Stimulated activated CD8-positive, alpha-beta memory T cell treated with anti-CD3 and anti-CD28 coated beads, Interleukin-12 subunit alpha, Interleukin-12 subunit beta, amount 100 ng/mL, for 24 hours (primary cell): ENCODE data around the gene CNOT4.

ENCODE experiments used
- DNase-seq: peaks from one replicate; pipeline ENCODE4 v3.0.0-alpha.2; 2020; ENCODE audit errors: extremely low read depth

The CNOT4 gene

DNA sequence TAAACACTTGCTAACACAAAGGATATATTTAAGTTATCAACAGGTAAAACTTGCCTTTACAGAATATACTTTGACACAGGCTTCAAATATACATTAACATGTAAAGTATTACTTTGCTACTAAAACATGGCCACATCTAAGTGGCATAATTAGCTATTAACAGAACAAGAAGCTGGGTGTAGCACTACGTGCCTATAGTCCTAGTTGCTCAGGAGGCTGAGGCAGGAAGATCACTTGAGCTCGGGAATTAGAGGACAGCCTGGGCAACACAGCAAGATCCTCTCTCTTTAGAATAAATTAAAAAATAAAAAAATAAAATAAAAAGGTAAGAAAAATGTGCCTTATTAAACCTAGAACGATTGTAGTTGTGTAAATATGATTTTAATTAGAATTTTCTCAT is 106.6 kb downstream of the CNOT4 start:
- DNase-seq, result no peak

DNA sequence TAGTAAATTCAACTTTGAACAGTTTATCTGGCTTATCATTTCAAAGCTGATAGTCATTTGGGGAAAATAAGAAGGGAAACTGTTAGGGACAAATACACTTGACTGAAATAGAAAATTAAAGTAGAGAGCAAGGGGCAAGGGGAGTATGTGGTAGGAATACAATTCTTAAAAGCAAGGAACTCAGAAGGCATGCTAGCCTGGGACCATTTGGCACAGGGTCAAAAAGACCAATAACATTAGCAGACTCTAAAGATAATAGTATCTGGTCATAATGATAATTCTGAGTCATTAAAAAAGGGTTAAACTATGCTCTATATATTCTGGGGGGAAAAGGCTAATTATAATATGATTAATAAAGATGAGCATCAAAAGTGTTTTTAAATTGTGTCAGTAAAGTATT is 112.2 kb downstream of the CNOT4 start:
- no peak for DNase-seq

DNA sequence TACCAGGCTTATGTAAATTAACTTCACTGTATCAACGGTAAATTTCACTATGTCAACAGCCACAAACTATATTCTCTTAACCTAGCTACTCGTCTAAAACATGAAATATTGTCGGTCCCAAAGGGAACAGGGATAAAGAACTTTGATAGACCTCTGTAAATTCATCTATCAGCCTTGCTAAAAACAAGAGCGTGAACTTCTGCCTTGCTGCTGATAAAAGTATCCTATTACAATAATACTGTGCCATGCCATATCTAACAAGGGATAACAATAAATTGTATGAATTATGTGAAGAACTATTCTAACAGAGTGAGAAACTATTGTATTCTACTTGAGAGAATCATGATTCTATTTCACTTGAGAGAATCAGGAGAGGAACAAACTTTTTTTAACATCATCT is 117.2 kb downstream of the CNOT4 start:
- no peak for DNase-seq

DNA sequence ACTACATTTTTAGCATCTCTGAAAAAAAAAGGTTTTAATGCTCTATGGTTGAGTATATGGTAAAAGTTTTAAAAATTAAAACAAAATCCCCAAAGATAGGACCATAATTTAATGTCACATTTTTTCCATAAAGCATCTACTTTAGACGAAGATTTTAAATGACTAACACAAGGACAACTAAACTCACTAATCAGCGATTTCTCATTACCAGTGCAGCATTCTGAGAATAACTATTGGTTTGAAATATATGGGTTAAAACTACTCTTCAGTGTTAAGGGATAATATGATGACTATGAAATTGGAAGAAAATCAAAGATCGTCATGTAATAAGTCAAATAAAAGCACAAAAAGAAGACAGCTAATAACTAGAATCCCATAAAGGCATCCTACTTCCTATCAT is 118.4 kb downstream of the CNOT4 start:
- no peak for DNase-seq

DNA sequence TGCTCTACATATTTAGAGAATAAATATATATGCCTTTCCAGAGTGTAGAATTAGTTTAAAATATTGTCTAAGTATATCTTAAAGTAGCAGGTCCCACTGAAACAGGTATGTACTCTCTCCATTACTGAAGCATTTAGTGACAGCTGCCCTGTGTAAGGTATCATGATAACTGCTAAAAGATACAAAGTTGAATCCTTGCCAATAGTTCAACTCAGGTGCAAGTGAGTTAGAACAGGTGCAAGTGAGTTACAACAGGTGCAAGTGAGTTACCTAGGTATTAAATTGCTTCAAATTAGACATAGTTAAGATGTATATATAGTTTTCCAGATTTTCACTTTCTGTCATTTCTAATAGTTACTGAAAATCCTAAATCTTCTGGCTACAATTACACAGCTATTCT is 119.1 kb downstream of the CNOT4 start:
- no peak for DNase-seq

DNA sequence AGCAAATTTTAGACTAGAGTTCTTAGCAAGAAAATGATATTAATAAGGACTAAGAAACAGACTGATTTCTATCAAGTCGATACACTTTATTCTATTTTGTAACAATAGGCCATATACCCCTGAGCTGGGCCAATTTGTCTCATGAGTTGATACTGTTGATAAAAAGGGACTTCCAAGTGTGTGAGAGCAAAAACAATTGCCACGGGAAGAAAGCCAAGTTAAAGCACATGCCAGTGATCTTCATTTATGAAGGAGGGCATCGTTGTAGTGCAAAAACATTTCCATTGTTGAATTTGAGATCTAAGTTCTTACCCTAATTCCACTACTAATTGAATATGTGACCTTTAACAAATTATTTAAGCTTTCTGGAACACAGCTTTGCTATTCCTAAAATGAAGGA is 119.9 kb downstream of the CNOT4 start:
- DNase-seq, result no peak

DNA sequence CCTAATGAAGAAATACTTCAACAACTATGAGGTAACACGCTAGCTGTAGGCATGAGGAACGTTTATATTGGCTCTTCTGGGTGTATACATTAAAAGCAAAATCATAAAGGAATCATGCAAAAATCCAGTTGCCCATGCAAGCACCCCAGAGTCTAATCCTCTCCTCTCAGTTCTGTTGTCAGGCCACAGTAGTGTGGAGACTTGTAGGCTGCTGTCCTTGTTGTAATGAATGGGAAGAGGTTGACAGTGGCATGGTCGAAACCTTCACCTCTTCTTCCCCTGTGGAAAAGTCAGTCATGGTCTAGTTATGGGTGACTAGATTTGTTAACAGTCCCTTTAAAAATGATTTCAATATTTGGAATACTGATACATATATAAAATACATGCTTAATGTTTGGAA is 121.3 kb downstream of the CNOT4 start:
- DNase-seq, result no peak

DNA sequence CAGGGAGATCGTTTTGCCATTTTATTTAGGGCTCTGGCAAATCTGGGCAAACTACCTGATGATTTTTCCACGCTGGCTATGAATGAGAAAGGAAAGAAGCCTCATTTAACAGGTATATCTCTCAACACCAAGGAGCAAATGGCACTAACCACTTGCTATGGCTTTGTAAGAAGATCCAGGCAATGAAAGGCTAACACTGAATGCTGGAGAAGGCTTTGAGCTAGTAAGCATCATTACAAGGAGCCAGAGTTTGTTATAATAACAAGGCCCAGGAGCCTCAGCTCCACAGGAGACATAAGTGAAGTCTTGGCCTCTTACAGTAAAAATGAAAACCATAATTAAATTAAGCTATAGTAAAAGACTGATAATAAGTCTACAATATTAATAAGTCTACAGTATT is 123.1 kb downstream of the CNOT4 start:
- DNase-seq, result no peak

DNA sequence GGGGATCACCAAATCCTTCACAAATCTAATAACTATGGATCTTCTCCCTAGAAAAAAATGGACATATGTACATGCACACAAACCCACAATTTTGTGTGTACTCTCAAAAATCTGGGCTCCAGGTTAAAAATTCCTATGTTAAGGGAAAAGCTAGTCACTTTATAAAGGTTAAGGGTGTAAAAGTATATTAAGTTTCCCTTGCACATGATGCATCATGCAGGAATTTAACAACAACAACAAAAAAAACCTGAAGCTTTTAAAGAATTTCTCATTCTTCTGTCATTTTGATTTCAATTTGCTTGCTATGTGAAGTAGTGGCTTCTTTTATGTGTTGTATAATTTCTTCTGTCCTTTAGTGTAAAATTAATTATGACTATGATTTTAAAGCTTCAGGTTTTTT is 123.7 kb downstream of the CNOT4 start:
- no peak for DNase-seq

GRCh38 chr7:135385209-135385608 is 124.7 kb downstream of the CNOT4 start:
- no peak for DNase-seq

DNA sequence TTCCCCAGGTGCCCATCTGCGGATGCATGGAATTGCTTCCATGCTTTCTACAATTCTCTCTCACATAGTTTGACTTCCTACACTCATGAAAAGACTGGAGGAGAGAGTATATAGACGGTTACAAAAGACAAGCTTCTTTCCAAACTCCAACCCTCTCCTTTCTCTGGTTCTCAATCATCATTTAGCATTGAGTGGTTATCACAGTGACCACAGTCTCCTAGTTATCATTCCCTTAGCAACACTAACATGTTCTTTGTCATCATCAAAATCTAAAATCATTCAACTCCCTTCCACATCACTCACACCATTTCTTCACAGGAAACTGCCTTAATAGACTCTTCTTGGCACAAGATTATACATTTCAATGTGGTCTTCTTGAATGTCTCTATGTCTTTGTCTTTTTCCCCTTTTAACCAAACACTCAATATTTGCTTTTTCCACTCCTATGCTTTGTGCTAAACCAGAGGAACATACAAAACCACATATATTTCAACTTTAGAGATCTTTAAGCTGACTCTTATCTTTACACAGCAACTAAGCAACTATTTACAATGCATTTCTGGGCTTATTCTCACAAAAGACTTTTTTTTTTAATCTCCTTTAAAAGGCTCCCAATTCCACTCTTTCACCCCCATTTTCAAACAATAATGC is 126.3 kb downstream of the CNOT4 start:
- no peak for DNase-seq

DNA sequence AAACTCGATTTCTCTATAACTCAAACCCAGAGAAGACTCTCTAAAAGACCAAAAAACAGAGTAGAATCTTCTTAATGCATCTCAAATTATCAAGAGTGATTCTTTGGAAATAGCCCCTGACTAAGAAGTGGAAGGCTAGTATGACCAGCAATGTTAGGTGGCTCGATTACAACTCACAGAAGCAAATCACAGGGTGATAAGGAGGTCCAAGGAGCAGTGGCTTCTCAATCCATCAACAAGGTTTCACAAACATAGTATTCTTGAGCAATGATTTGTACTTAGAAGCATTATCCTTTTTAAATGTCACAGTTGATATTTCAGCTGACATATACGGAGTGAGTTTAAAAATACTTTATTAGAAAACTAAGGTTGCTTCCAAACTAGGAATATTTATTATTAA is 127.7 kb downstream of the CNOT4 start:
- DNase-seq, result no peak

- no peak for DNase-seq
These were observed 128.5 kb downstream of the CNOT4 start for GRCh38 chr7:135381369-135381768.

- no peak for DNase-seq
These were observed 129.6 kb downstream of the CNOT4 start for GRCh38 chr7:135380351-135380750.

- no peak for DNase-seq
These were observed 132.7 kb downstream of the CNOT4 start for GRCh38 chr7:135377171-135377570.

DNA sequence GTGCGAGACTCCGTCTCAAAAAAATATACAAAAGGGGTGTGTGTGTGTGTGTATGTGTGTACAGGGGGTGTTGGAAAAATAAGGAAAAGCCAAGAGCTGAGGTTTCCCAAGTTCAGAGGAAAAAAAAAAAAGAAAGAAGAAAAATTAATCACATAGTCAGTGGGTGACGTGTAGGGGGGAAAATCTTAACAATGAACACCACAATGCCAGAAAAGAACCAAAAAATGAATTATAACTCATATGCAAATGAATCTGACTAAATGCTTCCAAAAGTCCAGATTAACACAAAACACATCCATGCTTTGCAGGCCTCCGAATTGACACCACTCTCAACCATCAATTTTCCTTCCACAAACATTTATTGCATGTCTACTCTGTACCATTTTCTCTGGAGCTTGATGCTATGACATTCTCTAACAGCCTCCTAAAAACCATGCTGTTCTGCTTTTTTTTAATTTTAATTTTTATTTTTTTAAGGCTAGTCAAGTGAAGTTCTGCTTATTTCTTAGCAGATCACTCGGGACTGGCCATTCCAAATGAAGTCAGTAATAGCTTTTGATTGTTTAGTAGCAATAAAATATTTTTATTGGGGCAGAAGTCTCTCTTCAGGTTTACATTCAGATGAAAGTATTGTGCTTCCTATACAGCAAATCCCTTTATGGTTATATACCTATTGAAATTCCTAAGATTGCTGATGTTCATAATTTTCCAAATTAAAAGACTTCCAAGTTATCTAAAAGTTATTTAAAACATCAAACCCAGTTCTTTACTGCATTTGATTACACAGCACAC is 133.8 kb downstream of the CNOT4 start:
- DNase-seq, result no peak

GRCh38 chr7:135374736-135375135 is 135.2 kb downstream of the CNOT4 start:
- no peak for DNase-seq

GRCh38 chr7:135372222-135372621 is 137.7 kb downstream of the CNOT4 start:
- no peak for DNase-seq

DNA sequence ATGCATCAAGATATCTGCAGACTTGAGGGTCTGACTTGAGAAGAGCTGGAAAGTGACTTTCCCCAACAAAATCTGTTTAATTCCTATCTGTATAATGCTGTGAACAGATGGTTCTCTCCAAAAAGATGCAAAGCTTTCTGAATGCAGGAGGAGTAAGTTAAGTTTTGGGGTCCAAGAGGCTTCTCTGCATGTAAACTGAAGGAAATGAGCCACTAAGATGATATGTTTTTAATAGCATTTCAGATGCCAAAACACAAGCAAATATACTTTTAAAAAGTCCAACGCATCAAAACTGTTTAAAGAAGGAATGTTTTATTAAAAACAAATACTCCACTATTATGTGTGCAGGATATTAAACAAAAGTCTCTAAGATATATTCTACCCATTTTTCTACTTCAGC is 139.2 kb downstream of the CNOT4 start:
- DNase-seq, result no peak

DNA sequence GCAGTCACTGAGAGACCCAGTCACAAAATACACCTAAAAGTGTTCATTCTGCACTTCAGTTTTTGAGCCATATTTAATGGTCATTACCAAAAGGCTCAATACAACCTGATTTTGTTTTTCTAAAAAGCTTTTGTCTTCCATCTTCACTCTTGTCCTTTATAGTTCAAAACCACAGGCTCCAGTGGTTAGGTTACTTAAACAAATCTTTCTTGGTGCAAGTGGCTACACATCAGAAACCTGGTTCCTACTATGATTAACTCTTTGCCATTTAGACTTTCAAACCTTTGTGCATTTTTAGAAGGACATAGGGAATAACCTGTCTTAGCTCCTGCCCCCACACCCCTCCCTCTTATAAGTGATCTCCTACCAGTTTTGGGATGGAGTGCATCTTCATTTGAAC is 140.5 kb downstream of the CNOT4 start:
- no peak for DNase-seq

GRCh38 chr7:135368416-135369186 is 141.3 kb downstream of the CNOT4 start:
- no peak for DNase-seq

DNA sequence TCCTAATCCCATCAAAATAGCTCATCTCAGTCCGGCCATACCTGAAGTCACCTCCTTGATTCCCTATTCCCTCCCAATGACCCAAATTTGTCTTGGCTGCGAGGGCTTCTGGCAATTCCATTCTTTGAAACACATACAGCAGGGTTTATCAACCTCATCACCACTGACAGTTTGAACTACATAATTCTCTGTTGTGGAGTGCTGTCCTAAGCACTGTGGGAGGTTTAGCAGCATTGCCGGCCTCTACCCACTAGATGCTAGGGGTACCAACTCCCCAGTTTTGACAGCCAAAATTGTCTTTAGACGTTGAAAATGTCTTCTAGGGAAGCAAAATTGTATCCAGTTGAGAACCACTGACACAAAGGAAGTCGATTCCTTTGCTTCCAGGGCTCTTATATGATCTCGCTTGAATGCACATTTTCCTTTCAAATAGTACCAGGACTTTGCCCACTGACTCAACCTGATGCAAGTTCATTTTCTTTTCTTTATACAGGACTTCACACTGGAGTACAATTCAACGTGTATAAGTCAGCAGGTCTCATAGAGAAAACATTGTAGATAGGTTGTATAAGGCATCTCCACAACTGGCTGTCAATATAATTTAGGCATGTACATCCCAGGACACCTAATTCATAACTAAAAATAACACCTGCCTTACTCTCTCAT is 142.9 kb downstream of the CNOT4 start:
- DNase-seq, result no peak
